Liver (tissue), 9 donors: Measurements from ENCODE around the gene HERC5. TPM values are rescaled to one million over a fixed set of nuclear protein-coding genes. Genes with fewer than 3 reads are reported as not detected.

Experiments used
- DNase-seq: peaks from one replicate; pipeline ENCODE4 v3.0.0-alpha.2; 2017; ENCODE audit warnings: low spot score
- H3K27ac ChIP-seq, 2 donors: one replicate each; pipeline ENCODE4 v1.7.0; 2013; ENCODE audit warnings: inconsistent platforms in 2 of 2, low read length in 2 of 2, control low read depth in 1 of 2, low read depth in 1 of 2, mild to moderate bottlenecking in 1 of 2
- H3K27me3 ChIP-seq, 4 donors: one replicate each; pipeline versions ENCODE4 v1.6.1 to v1.7.0; 2013; ENCODE audit warnings: low read length in 3 of 4, inconsistent platforms in 1 of 4, mild to moderate bottlenecking in 1 of 4, moderate library complexity in 1 of 4; ENCODE audit not compliant: control insufficient read depth in 4 of 4, insufficient read depth in 4 of 4
- H3K36me3 ChIP-seq, 4 donors: one replicate each; pipeline versions ENCODE4 v1.6.1 to v1.7.0; 2013; ENCODE audit warnings: low read length in 3 of 4, mild to moderate bottlenecking in 3 of 4, low read depth in 1 of 4, moderate library complexity in 1 of 4; ENCODE audit not compliant: control insufficient read depth in 4 of 4, insufficient read depth in 3 of 4
- H3K4me1 ChIP-seq, 4 donors: one replicate each; pipeline versions ENCODE4 v1.6.1 to v1.7.0; 2013; ENCODE audit warnings: low read length in 3 of 4, mild to moderate bottlenecking in 3 of 4, moderate library complexity in 1 of 4; ENCODE audit not compliant: control insufficient read depth in 4 of 4, insufficient read depth in 4 of 4
- H3K4me3 ChIP-seq, 3 donors: one replicate each; pipeline versions ENCODE4 v1.6.1 to v1.7.0; 2013; ENCODE audit warnings: low read length in 3 of 3, control low read depth in 1 of 3, low read depth in 1 of 3, mild to moderate bottlenecking in 1 of 3
- H3K9ac ChIP-seq, 2 donors: one replicate each; pipeline ENCODE4 v1.7.0; 2013; ENCODE audit warnings: low read length in 2 of 2, mild to moderate bottlenecking in 2 of 2, moderate library complexity in 2 of 2, control low read depth in 1 of 2, low read depth in 1 of 2
- H3K9me3 ChIP-seq, 4 donors: one replicate each; pipeline versions ENCODE4 v1.6.1 to v1.7.0; 2013; ENCODE audit warnings: low read length in 3 of 4; ENCODE audit not compliant: control insufficient read depth in 4 of 4
- CTCF ChIP-seq: fragments of 150-350 bp; IDR thresholded peaks from 2 replicates; pipeline ENCODE4 v1.5.1; 2017; ENCODE audit warnings: improper control_type of control experiment, low read depth, low read length; ENCODE audit not compliant: missing input control
- EGR1 ChIP-seq, 2 donors: IDR thresholded peaks; 2 replicates each; pipeline ENCODE4 v1.6.1; 2016 to 2018; ENCODE audit warnings: antibody characterized with exemption in 2 of 2, low read depth in 2 of 2
- FOXA2 ChIP-seq: IDR thresholded peaks from 2 replicates; pipeline ENCODE4 v1.6.1; 2016; ENCODE audit warnings: antibody characterized with exemption
- GABPA ChIP-seq, 2 donors: IDR thresholded peaks in 1 of 2; conservative IDR thresholded peaks in 1 of 2; 2 replicates each; pipeline ENCODE4 v1.6.1; 2016; ENCODE audit warnings: antibody characterized with exemption in 2 of 2, mild to moderate bottlenecking in 1 of 2, moderate library complexity in 1 of 2
- HNF4A ChIP-seq, 2 donors: conservative IDR thresholded peaks; 2 replicates each; pipeline ENCODE4 v1.6.1; 2016; ENCODE audit warnings: antibody characterized with exemption in 2 of 2, mild to moderate bottlenecking in 2 of 2
- HNF4G ChIP-seq: IDR thresholded peaks from 2 replicates; pipeline ENCODE4 v1.6.1; 2016; ENCODE audit warnings: antibody characterized with exemption
- JUND ChIP-seq, 2 donors: IDR thresholded peaks; 2 replicates each; pipeline ENCODE4 v1.6.1; 2016; ENCODE audit warnings: antibody characterized with exemption in 2 of 2
- MAX ChIP-seq: IDR thresholded peaks from 2 replicates; pipeline ENCODE4 v1.6.1; 2016; ENCODE audit warnings: antibody characterized with exemption
- NR2F2 ChIP-seq: IDR thresholded peaks from 2 replicates; pipeline ENCODE4 v1.6.1; 2016; ENCODE audit warnings: antibody characterized with exemption
- RAD21 ChIP-seq, 2 donors: IDR thresholded peaks; 2 replicates each; pipeline ENCODE4 v1.6.1; 2016; ENCODE audit warnings: antibody characterized with exemption in 2 of 2, mild to moderate bottlenecking in 2 of 2
- REST ChIP-seq: IDR thresholded peaks from 2 replicates; pipeline ENCODE4 v1.6.1; 2016; ENCODE audit warnings: antibody characterized with exemption, mild to moderate bottlenecking
- RXRA ChIP-seq, 2 donors: IDR thresholded peaks; 2 replicates each; pipeline ENCODE4 v1.6.1; 2017 to 2018; ENCODE audit warnings: antibody characterized with exemption in 2 of 2, mild to moderate bottlenecking in 1 of 2
- SP1 ChIP-seq: IDR thresholded peaks from 2 replicates; pipeline ENCODE4 v1.6.1; 2018; ENCODE audit warnings: antibody characterized with exemption, mild to moderate bottlenecking
- TAF1 ChIP-seq: conservative IDR thresholded peaks from 2 replicates; pipeline ENCODE4 v1.6.1; 2016; ENCODE audit warnings: antibody characterized with exemption, mild to moderate bottlenecking
- YY1 ChIP-seq: IDR thresholded peaks from 2 replicates; pipeline ENCODE4 v1.6.1; 2016; ENCODE audit warnings: antibody characterized with exemption, mild to moderate bottlenecking
- polyA plus RNA-seq, 2 donors: library from polyadenylated mRNA; stranded (reverse) in 1 of 2; unstranded in 1 of 2; fragments of 200-250 nt in 1 of 2; fragments of >200 nt in 1 of 2; fragmentation: Nextera tagmentation in 1 of 2; extraction: Ambion mirVana in 1 of 2; gene quantifications; one replicate each; pipeline versions ENCODE4 v1.2.1 to v1.2.3, GENCODE V29; 2013 to 2015
- total RNA-seq, 2 donors: library from RNA; depleted of rRNA; stranded (reverse); fragments of >200 nt; gene quantifications; one replicate each; pipeline ENCODE4 v1.2.3, GENCODE V29; 2014
- TF ChIP-seq, protein P1 (sequence below): IDR thresholded peaks from 2 replicates; pipeline ENCODE4 v1.6.1; 2016; ENCODE audit warnings: antibody characterized with exemption
- TF ChIP-seq, protein P2 (sequence below): IDR thresholded peaks from 2 replicates; pipeline ENCODE4 v1.6.1; 2016; ENCODE audit warnings: antibody characterized with exemption
- donor health status: healthy.
- donor health status: healthy.
- donor health status: healthy.
- donor health status: healthy.
- donor health status: healthy.

The HERC5 gene
- total and polyA plus RNA-seq, 4 donors: 1.5 to 5.0 (median 2.9) TPM

GRCh38 chr4:88448889-88449288 is 8.0 kb upstream of the HERC5 start:
- Histone ChIP-seq H3K36me3 (no peaks in the 10 kb centered on the region), H3K27ac (no peak overlapping the region), H3K9ac (no peak overlapping the region), H3K27me3 (no peaks in the 10 kb centered on the region), H3K4me1 (no peaks in the 10 kb centered on the region), H3K4me3 (no peak overlapping the region), H3K9me3 (no peaks in the 10 kb centered on the region)
- DNase-seq: no peak
- no peak for TF ChIP-seq FOXA2
- TF ChIP-seq GABPA (IDR thresholded peaks at IDR 0.05 in 1 of 2, conservative IDR thresholded peaks at IDR 0.05 in 1 of 2): no peak
- no peak for TF ChIP-seq HNF4G
- TF ChIP-seq YY1: no peak
- TF ChIP-seq EGR1 (IDR thresholded peaks at IDR 0.05; ENCODE audit: low read depth in 2 of 2): no peak
- TF ChIP-seq RAD21 (IDR thresholded peaks at IDR 0.05): no peak
- TF ChIP-seq, protein P1, sequence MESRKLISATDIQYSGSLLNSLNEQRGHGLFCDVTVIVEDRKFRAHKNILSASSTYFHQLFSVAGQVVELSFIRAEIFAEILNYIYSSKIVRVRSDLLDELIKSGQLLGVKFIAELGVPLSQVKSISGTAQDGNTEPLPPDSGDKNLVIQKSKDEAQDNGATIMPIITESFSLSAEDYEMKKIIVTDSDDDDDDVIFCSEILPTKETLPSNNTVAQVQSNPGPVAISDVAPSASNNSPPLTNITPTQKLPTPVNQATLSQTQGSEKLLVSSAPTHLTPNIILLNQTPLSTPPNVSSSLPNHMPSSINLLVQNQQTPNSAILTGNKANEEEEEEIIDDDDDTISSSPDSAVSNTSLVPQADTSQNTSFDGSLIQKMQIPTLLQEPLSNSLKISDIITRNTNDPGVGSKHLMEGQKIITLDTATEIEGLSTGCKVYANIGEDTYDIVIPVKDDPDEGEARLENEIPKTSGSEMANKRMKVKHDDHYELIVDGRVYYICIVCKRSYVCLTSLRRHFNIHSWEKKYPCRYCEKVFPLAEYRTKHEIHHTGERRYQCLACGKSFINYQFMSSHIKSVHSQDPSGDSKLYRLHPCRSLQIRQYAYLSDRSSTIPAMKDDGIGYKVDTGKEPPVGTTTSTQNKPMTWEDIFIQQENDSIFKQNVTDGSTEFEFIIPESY: no peak
- no peak for TF ChIP-seq HNF4A (conservative IDR thresholded peaks at IDR 0.05)
- no peak for TF ChIP-seq REST

DNA sequence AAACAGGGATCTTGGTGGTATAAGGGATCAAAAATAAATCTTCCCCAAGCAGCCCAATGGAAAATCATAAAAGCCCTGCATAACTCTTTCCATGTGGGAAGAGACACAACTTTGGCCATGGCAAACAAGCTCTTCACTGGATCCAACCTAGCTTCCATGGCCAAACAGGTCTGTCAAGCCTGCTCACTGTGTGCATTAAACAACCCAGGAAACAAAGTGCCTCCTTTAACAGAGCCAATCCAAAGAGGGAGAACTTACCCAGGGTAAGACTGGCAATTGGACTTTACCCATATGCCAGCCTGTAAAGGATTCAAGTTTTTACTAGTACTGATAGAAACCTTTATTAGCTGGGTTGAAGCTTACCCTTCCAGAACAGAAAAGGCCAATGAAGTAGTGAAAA is 7.6 kb upstream of the HERC5 start:
- Histone ChIP-seq H3K36me3 (no peaks in the 10 kb centered on the region), H3K9me3 (no peaks in the 10 kb centered on the region), H3K27ac (no peak overlapping the region), H3K9ac (no peak overlapping the region), H3K27me3 (no peaks in the 10 kb centered on the region), H3K4me1 (no peaks in the 10 kb centered on the region), H3K4me3 (no peak overlapping the region)
- TF ChIP-seq HNF4A (conservative IDR thresholded peaks at IDR 0.05) (no peak), NR2F2 (no peak), TAF1 (no peak), FOXA2 (no peak), MAX (no peak), RXRA (IDR thresholded peaks at IDR 0.05) (no peak), JUND (IDR thresholded peaks at IDR 0.05) (no peak), HNF4G (no peak), REST (no peak), EGR1 (IDR thresholded peaks at IDR 0.05; ENCODE audit: low read depth in 2 of 2) (no peak), RAD21 (IDR thresholded peaks at IDR 0.05) (no peak), CTCF (no peak), SP1 (no peak), GABPA (IDR thresholded peaks at IDR 0.05 in 1 of 2, conservative IDR thresholded peaks at IDR 0.05 in 1 of 2) (no peak)
- TF ChIP-seq, protein P2, sequence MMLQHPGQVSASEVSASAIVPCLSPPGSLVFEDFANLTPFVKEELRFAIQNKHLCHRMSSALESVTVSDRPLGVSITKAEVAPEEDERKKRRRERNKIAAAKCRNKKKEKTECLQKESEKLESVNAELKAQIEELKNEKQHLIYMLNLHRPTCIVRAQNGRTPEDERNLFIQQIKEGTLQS: no peak
- TF ChIP-seq, protein P1: no peak
- no peak for DNase-seq
